ENCODE data around the gene MAP3K7.

The MAP3K7 gene

DNA sequence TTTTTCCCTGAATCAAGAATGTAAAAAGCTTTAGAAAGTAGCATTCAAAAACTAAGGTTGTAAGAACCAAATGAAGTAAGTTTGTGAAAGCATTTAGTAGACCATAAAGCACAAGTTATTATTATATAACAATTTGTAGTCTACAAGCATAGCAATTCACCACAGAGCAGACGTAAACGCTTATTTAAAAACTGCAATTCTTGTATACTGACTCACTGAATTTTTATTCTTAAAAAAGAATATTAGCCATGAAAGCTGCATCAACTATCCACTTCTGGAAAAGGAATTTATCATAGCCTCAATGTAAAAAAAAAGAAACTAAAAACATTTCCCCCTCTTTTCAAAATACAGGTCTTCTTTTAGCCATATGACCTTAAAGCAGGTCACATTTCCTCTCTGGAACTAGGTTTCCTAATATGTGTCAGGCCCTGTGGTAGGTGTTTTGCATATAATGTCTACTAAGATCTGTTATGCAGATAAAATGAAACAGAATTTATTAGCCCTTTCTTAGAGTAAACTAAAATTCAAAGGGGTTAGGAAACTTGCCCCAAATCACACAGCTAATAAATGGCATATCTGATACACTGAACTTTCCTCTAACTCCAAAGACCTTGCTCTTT, 2.1 kb downstream of the MAP3K7 start:
- TF ChIP-seq, protein P1, sequence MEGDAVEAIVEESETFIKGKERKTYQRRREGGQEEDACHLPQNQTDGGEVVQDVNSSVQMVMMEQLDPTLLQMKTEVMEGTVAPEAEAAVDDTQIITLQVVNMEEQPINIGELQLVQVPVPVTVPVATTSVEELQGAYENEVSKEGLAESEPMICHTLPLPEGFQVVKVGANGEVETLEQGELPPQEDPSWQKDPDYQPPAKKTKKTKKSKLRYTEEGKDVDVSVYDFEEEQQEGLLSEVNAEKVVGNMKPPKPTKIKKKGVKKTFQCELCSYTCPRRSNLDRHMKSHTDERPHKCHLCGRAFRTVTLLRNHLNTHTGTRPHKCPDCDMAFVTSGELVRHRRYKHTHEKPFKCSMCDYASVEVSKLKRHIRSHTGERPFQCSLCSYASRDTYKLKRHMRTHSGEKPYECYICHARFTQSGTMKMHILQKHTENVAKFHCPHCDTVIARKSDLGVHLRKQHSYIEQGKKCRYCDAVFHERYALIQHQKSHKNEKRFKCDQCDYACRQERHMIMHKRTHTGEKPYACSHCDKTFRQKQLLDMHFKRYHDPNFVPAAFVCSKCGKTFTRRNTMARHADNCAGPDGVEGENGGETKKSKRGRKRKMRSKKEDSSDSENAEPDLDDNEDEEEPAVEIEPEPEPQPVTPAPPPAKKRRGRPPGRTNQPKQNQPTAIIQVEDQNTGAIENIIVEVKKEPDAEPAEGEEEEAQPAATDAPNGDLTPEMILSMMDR (IDR thresholded peaks at IDR 0.05) = no peak
- Mint-ChIP-seq H3K27ac (no peak overlapping the region), H3K4me1 (peaks cover 34% of the 10 kb centered on the region), H3K36me3 (ENCODE audit: low read depth) (no peaks in the 10 kb centered on the region), H3K9me3 (no peaks in the 10 kb centered on the region), H3K4me3 (peak overlapping the region; percentile 99), H3K27me3 (ENCODE audit: low read depth, poor library complexity) (peaks cover 15% of the 10 kb centered on the region)
- DNase-seq = no peak

DNA sequence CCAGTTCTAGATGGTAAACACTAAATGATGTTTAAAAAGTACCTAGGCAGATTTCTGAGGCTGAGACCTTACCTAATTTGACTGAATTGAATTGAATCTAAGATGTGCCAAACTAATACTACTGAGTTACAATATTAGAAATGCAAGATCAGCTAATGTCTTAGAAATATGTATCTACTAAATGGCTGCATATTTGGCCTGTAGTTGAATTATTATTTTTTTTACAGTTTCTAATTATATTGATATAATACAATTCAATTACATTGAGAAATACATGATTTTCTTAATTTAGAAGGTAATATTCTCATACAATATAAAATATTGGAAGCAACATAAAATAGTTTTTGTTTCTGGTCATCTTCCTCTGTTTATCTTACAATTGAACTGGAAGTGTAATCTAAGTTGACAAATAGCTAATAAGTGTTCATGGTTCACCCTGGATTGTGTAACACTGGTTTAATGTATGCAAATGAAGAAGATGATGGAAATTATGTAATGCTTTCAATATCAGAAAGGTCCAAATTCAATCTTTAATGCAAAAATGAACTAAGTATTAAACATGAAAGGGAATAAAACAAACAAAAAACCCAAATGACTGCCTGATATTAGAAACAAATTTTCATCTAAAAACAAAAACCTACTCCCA, 2.9 kb downstream of the MAP3K7 start:
- peak overlapping the region; percentile 99 for H3K4me3 Mint-ChIP-seq
- no peak overlapping the region for H3K27ac Mint-ChIP-seq

DNA sequence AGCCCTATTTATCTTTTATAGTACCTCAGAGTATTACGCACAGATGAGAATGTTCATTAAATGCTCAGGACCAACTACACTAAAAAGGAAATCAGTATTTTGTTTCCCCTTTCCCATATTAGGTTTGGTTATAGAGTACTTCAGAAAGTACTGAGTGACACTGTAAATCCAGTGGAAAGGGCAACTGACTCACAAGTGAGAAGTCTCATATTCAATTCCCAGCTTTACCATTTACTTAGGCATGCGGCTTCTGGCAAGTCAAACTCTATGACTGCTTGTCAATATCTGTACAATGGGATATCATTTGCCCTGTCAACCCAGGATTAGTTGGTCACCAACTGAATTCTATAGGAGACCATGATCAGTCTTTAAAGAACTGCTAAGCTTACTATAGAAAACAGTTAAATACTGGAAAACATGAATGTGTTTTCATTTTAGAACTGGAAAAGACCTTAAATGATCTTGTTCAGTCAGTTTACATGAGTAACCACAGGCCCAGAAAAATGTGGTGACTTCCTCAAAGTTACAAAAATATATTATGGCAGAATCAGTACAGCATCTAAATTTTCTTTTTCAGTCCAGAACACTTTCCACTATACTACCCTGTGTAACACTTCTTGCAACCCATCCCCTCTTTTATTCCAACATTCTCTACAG, 3.6 kb downstream of the MAP3K7 start:
- no peak for DNase-seq

More for the DNA sequence above, 2.9 kb downstream of the MAP3K7 start:
- Mint-ChIP-seq H3K36me3 (ENCODE audit: low read depth) (no peaks in the 10 kb centered on the region), H3K27me3 (ENCODE audit: low read depth, poor library complexity) (peaks cover 9% of the 10 kb centered on the region), H3K4me1 (peaks cover 34% of the 10 kb centered on the region), H3K9me3 (no peaks in the 10 kb centered on the region)
- no peak for DNase-seq
- TF ChIP-seq, protein P1 (IDR thresholded peaks at IDR 0.05) = no peak

DNA sequence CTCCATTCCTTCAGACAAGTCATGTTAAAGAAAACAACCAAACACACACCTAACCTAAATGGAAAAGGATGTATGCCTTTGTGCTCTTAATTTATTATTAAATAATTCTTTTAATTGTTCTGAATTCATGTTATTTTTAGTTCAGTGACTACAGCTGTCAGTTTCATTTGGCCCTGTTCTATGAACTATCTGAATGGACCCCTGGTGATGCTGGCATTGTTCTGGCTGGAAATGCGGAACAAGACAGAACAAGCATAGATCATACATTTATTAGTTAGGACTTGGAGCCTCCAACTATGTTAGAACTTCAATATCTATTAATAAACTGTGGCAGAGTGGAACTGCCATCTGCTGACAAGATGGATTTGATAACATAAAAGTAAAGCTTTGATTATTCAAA, 5.7 kb downstream of the MAP3K7 start:
- Mint-ChIP-seq H3K4me3 (no peak overlapping the region), H3K9me3 (no peaks in the 10 kb centered on the region), H3K27me3 (ENCODE audit: low read depth, poor library complexity) (no peaks in the 10 kb centered on the region), H3K27ac (no peak overlapping the region), H3K36me3 (ENCODE audit: low read depth) (no peaks in the 10 kb centered on the region), H3K4me1 (peaks cover 24% of the 10 kb centered on the region)
- TF ChIP-seq, protein P1 (IDR thresholded peaks at IDR 0.05) = no peak
- DNase-seq = no peak

More for the DNA sequence above, 3.6 kb downstream of the MAP3K7 start:
- peaks cover 4% of the 10 kb centered on the region for H3K27me3 Mint-ChIP-seq (ENCODE audit: low read depth, poor library complexity)
- H3K4me3 Mint-ChIP-seq = no peak overlapping the region
- H3K4me1 Mint-ChIP-seq = peaks cover 34% of the 10 kb centered on the region
- TF ChIP-seq, protein P1 (IDR thresholded peaks at IDR 0.05) = no peak
- H3K36me3 Mint-ChIP-seq (ENCODE audit: low read depth) = no peaks in the 10 kb centered on the region
- no peaks in the 10 kb centered on the region for H3K9me3 Mint-ChIP-seq
- H3K27ac Mint-ChIP-seq = peak overlapping the region; percentile 75

DNA sequence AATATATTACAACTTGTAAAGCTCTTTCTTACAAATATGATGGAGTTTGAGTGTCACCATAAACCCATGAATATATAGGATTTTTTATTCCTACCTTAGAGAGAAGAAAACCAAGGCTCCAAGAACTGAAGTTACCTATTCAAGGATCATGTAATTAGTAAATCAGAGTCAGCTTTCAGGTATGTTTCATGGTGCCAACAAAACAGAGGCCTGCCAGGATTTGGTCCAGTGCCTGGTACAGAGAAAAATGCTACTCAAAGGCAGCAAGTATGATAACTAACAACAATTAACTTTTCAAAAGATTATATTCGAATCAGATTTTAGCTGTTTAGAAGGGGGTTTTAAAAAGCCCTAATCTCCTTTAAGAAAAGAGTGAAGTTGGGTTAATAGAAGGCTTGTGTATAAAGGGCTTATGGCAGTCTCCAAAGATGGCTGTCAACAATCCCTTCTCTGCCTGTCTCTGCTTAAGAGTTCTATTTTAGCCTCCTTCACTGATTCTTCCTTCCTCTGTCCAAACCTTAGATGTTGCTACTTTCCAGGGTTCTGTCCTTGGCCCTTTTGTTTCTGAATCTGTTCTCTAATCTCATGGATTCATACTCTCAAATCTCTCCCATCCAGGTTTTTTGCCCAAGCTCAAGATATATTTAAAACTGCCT, 7.8 kb downstream of the MAP3K7 start:
- DNase-seq = no peak
- TF ChIP-seq, protein P1 (IDR thresholded peaks at IDR 0.05) = no peak
- no peak overlapping the region for H3K4me3 Mint-ChIP-seq
- H3K27me3 Mint-ChIP-seq (ENCODE audit: low read depth, poor library complexity) = no peaks in the 10 kb centered on the region
- H3K36me3 Mint-ChIP-seq (ENCODE audit: low read depth) = no peaks in the 10 kb centered on the region
- peaks cover 5% of the 10 kb centered on the region for H3K4me1 Mint-ChIP-seq
- H3K27ac Mint-ChIP-seq = no peak overlapping the region
- no peaks in the 10 kb centered on the region for H3K9me3 Mint-ChIP-seq

Measured in nephron progenitor cell (in vitro differentiated cells).